ENCODE results near the gene RGS6.

DNA sequence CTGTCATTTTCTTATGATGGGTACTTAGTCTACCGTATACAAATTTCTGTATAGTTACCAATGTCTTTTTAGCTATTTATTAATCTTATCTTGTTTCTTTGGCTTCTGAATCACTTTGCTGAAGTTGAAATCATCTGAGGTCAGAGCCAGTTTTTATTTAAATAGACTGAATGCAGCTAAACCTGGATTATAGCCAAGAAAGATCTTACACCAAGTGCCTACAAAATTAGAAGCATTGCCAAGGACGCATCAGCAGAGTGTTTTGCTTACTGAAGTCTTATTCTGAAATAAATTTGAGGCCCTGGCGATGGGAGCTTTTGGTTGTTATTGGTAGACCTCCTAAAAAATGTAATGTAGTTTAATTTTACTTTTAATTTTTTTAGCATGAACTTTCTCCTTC, 128.2 kb downstream of the RGS6 start:
- TF ChIP-seq POLR2A (IDR thresholded peaks at IDR 0.05): no peak
- no peak for TF ChIP-seq POLR2AphosphoS5 (IDR thresholded peaks at IDR 0.05)
- TF ChIP-seq, protein P1, sequence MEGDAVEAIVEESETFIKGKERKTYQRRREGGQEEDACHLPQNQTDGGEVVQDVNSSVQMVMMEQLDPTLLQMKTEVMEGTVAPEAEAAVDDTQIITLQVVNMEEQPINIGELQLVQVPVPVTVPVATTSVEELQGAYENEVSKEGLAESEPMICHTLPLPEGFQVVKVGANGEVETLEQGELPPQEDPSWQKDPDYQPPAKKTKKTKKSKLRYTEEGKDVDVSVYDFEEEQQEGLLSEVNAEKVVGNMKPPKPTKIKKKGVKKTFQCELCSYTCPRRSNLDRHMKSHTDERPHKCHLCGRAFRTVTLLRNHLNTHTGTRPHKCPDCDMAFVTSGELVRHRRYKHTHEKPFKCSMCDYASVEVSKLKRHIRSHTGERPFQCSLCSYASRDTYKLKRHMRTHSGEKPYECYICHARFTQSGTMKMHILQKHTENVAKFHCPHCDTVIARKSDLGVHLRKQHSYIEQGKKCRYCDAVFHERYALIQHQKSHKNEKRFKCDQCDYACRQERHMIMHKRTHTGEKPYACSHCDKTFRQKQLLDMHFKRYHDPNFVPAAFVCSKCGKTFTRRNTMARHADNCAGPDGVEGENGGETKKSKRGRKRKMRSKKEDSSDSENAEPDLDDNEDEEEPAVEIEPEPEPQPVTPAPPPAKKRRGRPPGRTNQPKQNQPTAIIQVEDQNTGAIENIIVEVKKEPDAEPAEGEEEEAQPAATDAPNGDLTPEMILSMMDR (IDR thresholded peaks at IDR 0.05): no peak
- TF ChIP-seq EP300 (IDR thresholded peaks at IDR 0.05): no peak
